GM19438 (cell line): ENCODE data around the gene MRPS6.

Source experiments
- ATAC-seq: cut with Tn5 transposase; IDR thresholded peaks from one replicate; pipeline ENCODE4 v1.9.1; 2021; ENCODE audit warnings: low read depth; ENCODE audit not compliant: unreplicated experiment

Gene MRPS6

GRCh38 chr21:34073032-34073748, at the start of gene MRPS6, which contains the start of gene SLC5A3:
Gene MRPS6 (plus strand): TSS chr21:34073578. CDS start chr21:34073701, 123 bp downstream.
Gene SLC5A3 (plus strand): TSS chr21:34073578. CDS start chr21:34095199, 21,621 bp downstream.
- ATAC-seq: peak; percentile 74

DNA sequence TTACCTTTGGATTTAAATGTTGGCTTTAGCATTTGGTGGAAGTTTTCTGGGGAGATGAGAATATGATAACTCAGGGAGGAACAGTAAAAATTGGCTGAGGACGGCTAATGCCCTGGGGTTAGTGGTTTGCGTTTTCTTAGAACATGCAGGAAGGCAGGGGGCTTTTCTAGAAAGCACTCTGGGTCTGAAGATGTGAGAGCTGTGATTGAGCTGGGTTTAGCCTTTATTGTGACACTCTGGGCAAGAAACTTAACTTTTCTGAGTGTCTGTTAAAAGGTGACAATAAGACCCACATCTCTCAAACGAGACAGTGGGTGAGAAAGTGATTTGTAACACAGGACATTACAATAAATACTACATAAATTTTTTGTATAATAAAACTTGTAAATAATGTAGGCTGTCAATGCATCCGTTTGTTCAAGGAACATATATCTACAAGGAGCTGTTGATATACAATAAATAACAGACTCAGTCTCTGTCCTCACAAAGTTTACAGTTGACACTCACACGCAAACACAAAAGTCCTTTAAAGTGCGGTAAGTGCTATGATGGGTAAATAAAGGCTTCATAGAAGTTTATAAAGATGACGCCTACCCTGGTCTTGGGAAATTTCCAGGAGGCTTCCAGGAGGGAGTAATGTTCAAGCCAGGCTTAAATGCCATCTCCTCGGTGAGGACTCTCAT, 49.5 kb upstream of the MRPS6 start:
- ATAC-seq: no peak

DNA sequence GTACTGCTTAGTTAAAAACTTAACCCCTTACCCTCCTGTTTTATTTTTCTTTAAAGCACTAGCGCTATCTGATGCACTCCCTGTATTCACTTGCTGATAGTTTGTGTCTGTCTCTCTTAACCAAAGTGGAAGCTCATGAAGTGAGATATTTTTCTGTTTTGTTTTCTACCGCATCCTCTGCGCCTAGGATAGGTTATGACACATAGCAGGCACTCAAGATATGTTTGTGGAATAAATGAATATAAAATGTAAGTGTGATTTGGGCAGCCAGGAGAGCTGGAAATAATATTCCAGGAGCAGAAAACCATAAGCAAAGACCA, 49.0 kb upstream of the MRPS6 start:
- ATAC-seq: no peak

GRCh38 chr21:34027721-34028461, 45.5 kb upstream of the MRPS6 start:
- no peak for ATAC-seq

DNA sequence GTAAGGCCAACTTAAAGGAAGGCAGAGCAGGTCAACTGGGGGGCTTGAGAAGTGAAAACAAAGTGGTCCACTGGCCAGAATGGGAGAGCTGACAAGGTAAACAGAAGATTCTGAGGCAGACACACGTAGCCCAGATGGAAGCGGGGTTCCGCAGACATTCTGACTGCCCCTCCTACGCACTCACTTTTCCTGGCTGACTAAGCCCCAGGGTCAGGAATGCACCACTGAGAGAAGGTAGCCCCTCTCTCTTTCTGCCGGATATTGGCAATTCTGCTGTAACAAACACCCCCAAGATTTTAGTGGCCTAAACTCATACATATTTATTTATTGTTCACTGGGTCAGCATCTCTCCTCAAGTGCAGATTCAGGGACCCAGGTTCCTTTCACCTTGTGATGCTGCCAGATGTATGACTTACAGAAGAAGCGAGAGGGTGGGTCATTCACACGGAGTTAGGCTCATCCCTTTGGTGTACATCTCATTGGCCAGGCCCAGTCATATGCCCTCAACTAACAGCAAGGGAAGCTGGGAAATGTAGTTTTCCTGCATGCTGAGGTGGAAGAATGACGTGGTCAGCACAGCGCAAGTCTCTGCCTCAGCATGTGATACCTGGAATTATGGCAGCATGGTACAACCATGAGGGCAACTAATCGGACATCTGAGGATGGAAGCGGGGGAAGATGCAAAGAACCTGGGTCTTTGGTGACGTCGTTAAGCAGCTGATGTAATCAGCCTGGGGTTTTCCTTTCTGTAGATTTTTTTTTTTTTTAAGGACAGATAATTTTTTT, 43.4 kb upstream of the MRPS6 start:
- peak; percentile 88 for ATAC-seq

DNA sequence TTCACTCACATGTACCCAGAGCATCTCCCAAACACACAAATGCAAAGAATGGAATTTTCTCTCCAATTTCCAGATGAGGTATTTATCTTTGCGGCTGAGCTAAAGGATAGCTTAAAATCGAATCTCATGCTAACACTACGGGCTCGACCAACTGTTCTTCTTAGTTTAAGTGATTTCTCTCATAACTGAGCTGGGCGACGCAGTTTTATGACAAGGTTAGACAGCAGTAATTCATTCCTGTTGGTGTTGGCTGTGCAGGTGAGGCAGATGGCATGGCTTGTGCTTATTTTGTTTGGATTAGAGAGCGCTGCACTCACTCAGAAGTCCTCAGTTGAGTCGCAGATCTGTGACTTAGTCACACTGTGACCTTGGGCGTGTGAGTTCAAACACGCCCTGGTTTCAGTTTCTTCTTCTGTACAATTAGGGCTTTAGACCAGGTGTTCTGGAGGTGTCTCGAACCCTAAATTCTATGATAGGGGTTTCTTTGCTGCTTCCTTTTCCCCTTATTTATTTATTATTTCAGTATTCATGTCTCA, 41.5 kb upstream of the MRPS6 start:
- ATAC-seq: peak; percentile 56

- no peak for ATAC-seq
Measured at GRCh38 chr21:34034369-34035014, 38.9 kb upstream of the MRPS6 start.

DNA sequence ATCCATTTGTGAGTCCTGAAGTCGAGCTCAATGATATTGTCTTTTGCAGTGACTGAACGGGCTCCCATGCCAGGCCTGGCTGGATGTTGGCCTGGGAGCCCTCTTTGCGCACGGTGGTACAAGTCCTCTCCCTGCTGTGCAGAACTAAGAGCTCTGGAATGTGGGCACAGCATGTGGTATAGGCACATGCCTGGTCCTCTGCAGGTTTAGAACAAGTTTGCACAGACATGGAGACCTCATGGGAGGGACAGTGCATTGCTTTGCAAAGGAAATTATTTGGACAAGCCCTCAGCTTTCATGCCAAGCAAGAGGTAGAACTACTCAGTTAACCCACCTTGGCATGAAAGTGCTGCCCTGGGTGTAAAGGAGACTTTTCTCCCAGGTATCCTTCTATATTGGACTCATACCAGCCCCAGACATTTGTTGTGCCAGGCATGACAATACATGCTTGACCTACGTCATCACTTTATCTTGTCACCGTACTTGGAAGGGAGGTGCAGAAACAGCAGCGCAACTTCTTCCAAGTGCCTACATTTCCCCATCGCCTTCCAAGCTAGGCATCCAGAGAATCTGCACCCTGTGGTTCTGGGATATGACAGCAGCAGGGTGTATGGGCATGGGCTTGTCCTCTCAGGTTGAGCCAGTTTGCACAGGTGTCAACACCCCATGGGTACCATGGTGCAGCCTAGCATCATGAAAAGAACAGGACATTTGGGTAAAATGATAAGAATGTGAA, 37.6 kb upstream of the MRPS6 start:
- ATAC-seq: no peak

GRCh38 chr21:34037009-34037795, 36.2 kb upstream of the MRPS6 start:
- no peak for ATAC-seq

DNA sequence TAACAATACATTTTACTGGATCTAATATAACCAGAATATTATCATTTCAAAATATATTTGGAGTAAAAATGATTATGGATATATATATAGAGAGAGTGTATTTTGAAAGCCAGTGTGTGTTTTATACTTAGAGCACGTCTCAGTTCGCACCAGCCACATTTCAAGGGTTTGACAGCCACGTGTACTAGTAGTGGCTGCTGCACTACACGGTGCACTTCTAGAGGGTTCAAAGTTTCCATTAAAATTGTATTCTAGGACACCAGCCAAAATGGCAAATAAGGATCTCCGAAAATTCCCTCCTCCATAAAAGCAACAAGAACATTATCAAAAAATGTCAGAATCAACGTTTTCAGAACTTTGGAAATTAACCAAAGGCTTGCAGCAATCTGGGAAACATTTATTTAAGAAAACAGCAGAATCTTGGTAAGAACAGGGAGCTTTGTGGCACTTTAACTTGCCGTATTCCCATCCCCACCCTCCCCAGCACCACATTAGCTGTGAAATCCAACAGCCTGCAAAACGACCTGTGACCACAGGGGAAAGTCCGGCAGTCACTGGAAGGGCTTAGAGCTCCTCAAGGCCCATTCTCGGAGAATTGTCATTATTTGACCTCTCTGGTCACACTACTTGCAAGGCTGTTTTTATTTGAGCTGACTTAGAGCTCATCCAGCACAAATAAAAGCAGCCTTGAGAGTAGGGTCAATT, 33.5 kb upstream of the MRPS6 start:
- ATAC-seq: no peak

DNA sequence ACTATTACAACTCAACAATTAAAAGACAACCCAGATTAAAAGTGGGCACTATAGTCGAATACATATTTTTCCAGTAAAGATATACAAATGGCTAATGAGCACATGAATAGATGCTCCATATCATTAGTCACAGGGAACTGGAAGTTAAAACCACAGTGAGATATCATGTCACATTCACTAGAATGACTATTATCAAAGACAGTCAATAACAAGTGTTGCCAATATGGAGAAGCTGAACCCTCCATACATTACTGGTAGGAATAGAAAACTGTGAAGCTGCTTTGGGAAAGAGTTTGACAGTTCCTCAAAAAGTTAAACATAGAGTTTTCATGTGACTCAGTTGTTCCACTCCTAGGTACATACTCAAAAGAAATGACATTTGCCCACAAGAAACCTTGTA, 30.6 kb upstream of the MRPS6 start:
- ATAC-seq: no peak

- no peak for ATAC-seq
Measured at GRCh38 chr21:34043333-34043732, 30.0 kb upstream of the MRPS6 start.

GRCh38 chr21:34046917-34047316, 26.5 kb upstream of the MRPS6 start:
- no peak for ATAC-seq

GRCh38 chr21:34047835-34048234, 25.5 kb upstream of the MRPS6 start:
- ATAC-seq: no peak

DNA sequence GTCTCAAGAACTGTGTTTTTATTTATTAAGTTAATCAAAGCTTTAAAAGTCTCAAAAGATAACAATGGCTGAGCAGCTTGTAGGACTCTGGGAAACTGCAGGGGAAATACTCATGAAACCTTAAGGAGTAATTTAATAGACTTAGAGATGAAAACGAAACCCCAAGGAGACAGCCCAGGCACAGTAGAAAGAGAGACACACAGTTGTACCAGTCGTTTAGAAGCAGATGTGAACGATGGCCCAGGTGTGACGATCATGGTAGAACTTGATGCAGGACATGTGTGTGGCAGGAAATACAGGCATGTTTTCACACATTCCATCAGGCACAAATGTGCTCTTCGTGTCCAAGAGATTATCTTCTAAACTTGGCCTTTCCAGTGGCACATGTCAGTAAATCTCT, 21.2 kb upstream of the MRPS6 start:
- ATAC-seq: no peak

GRCh38 chr21:34054259-34054658, 19.1 kb upstream of the MRPS6 start:
- ATAC-seq: no peak

DNA sequence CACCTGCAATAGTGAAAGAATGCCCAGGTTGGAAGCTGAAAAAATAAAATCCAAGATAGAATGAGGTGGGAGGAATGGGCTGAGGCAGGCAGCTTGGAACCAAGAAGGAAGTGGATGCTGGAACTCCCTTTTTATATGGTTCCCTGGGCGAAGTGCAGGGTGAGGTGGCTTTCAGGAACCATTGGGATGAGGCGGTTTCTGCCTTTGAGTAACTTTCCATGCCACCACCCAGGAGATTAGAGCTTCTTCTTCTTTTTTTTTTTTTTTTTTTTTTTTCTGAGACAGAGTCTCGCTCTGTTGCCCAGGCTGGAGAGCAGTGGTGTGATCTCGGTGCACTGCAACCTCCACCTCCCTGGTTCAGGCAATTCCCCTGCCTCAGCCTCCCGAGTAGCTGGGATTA, 17.8 kb upstream of the MRPS6 start:
- no peak for ATAC-seq

DNA sequence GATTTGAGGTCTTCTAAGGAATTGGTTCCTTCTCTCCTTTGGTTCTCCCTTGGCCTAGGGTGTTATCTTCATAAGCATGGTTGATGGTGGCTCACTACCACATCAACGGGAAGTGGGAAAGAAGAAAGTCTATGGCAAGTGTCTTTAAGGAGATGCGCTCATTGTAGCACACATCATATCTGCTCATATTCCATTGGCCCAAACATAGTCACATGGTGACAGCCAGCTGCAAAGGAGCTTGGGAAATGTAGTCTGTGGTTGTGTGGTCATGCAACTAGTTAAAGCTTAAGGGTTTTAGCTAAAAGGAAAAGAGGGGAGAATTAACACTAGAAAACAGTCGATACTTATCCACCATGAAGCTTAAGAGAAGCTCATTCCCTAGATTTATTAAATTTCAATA, 11.4 kb upstream of the MRPS6 start:
- no peak for ATAC-seq
